Thymus (tissue), 11 donors: ENCODE measurements around the gene ANGPT4. TPM values are rescaled to one million over a fixed set of nuclear protein-coding genes. Genes with fewer than 3 reads are reported as not detected.
"Not testable (repeated sequence)": the region's sequence is repeated elsewhere in the genome, so short reads cannot be mapped to it uniquely, and the experiment has no call there.

Experiments used
- DNase-seq, 9 donors: peaks; one replicate each; pipeline ENCODE4 v3.0.0-alpha.2; 2013; ENCODE audit warnings: low spot score in 9 of 9, low read depth in 6 of 9, missing footprints in 1 of 9
- H3K27ac ChIP-seq, 2 donors: one replicate each; pipeline ENCODE4 v1.5.1; 2013; ENCODE audit warnings: control low read depth in 1 of 2, low read depth in 1 of 2, low read length in 1 of 2, mild to moderate bottlenecking in 1 of 2, moderate library complexity in 1 of 2
- H3K27me3 ChIP-seq, 2 donors: one replicate each; pipeline ENCODE4 v1.5.1; 2013; ENCODE audit warnings: low read length in 1 of 2; ENCODE audit not compliant: control insufficient read depth in 2 of 2, insufficient read depth in 1 of 2
- H3K36me3 ChIP-seq, 2 donors: one replicate each; pipeline ENCODE4 v1.5.1; 2013; ENCODE audit warnings: low read length in 1 of 2, mild to moderate bottlenecking in 1 of 2, moderate library complexity in 1 of 2; ENCODE audit not compliant: control insufficient read depth in 2 of 2, insufficient read depth in 2 of 2
- H3K4me1 ChIP-seq, 2 donors: one replicate each; pipeline ENCODE4 v1.5.1; 2013; ENCODE audit warnings: low read length in 2 of 2; ENCODE audit not compliant: control insufficient read depth in 2 of 2, insufficient read depth in 2 of 2
- H3K4me3 ChIP-seq, 2 donors: one replicate each; pipeline ENCODE4 v1.5.1; 2013; ENCODE audit warnings: low read length in 2 of 2, control low read depth in 1 of 2, mild to moderate bottlenecking in 1 of 2
- H3K9me3 ChIP-seq, 2 donors: one replicate each; pipeline ENCODE4 v1.5.1; 2013; ENCODE audit warnings: low read length in 1 of 2, mild to moderate bottlenecking in 1 of 2; ENCODE audit not compliant: control insufficient read depth in 2 of 2, insufficient read depth in 1 of 2
- WGBS: extraction: QIAGEN DNeasy Blood & Tissue Kit; methylation state at CpG from one replicate; pipeline ENCODE4 v1.1.7; 2013; 5-methylcytosine and 5-hydroxymethylcytosine counted together
- polyA plus RNA-seq: library from polyadenylated mRNA; stranded (reverse); fragments of 200-250 nt; gene quantifications from one replicate; pipeline ENCODE4 v1.2.3, GENCODE V29; 2013
- total RNA-seq: library from RNA; stranded (reverse); fragments of 120-200 nt; gene quantifications from one replicate; pipeline ENCODE4 v1.2.4, GENCODE V29; 2013
- donor health status: healthy.

Gene ANGPT4
- total and polyA plus RNA-seq, 2 donors = under 0.01 to 0.34 TPM

DNA sequence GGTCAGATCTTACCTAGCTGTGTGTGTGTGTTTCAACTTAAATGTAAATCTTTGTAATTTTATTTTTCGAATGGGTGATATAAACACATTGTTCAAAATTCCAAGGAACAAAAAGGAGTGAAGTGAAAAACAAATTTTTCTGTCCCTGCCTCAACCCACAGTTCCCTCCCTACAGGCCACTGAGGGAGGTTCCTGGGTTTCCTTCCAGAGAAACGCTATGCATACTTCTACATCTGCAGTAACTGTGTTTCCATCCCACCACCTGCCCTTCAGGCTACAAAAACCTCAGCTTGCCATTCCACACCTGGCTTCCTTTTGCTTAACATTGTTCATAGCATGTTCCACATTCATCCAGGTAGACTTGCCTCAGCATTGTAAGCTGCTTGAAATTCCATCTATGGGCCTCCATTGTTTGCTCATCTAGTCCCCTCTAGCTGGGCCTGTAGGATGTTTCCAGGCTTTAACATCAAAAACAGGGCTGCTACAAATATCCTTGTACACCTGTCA, 12.0 kb downstream of the ANGPT4 start:
- WGBS = 94% methylated on average over 2 of the region's 2 CpGs
- Histone ChIP-seq H3K27ac (no peak overlapping the region), H3K4me1 (no peaks in the 10 kb centered on the region), H3K27me3 (no peaks in the 10 kb centered on the region), H3K36me3 (no peaks in the 10 kb centered on the region), H3K4me3 (no peak overlapping the region), H3K9me3 (no peaks in the 10 kb centered on the region)
- DNase-seq = no peak

GRCh38 chr20:897436-897835, 18.7 kb downstream of the ANGPT4 start:
- not testable (repeated sequence) for H3K36me3 ChIP-seq, DNase-seq, H3K4me3 ChIP-seq, H3K9me3 ChIP-seq, H3K27me3 ChIP-seq, H3K27ac ChIP-seq, H3K4me1 ChIP-seq
- 89% methylated on average over 6 of the region's 6 CpGs for WGBS

DNA sequence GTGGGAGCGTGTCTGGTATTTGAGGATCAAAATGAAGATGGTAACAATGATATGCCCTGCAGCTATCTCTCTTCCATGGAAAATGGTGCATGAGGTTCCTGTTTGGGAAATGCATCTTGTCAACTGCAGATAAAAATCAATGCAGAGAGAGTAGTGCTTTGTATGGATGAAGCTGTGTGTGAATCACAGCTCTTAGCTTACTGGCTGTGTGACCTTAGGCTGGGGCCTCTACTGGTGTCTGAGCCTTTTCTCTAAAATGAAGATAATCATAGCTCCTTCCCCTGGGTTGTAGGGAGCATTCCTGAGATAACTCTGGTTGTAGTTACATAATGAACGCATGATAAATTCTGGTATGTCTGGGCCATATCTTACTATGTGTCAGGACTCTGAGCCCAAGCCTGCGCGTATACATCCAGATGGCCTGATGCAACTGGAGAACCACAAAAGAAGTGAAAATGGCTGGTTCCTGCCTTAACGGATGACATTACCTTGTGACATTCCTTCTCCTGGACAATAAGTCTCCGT, 19.6 kb downstream of the ANGPT4 start:
- Histone ChIP-seq H3K27me3 (no peaks in the 10 kb centered on the region), H3K36me3 (no peaks in the 10 kb centered on the region), H3K4me3 (no peak overlapping the region), H3K9me3 (no peaks in the 10 kb centered on the region), H3K27ac (no peak overlapping the region), H3K4me1 (no peaks in the 10 kb centered on the region)
- WGBS = 97% methylated on average over 6 of the region's 6 CpGs
- DNase-seq = no peak

DNA sequence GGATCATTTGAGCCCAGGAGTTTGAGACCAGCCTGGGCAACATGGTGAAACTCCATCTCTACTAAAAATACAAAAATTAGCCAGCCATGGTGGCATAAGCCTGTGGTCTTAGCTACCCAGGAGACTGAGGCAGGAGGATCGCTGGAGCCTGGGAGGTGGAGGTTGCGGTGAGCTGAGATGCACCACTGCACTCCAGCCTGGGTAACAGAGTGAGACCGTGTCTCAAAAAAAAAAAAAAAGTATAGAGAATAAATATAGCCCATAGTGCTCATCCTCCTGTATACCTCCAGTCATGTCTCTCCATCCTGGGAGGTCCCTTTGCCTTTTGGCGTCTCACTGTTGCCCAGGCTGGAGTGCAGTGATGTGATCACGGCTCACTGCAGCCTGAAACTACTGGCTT, 23.8 kb downstream of the ANGPT4 start:
- H3K27me3 ChIP-seq, DNase-seq, H3K36me3 ChIP-seq, H3K27ac ChIP-seq, H3K4me1 ChIP-seq, H3K4me3 ChIP-seq, H3K9me3 ChIP-seq: not testable (repeated sequence)
- 94% methylated on average over 5 of the region's 5 CpGs for WGBS

- no peak for DNase-seq
- 96% methylated on average over 4 of the region's 4 CpGs for WGBS
These were observed 24.4 kb downstream of the ANGPT4 start for GRCh38 chr20:891706-892080.

DNA sequence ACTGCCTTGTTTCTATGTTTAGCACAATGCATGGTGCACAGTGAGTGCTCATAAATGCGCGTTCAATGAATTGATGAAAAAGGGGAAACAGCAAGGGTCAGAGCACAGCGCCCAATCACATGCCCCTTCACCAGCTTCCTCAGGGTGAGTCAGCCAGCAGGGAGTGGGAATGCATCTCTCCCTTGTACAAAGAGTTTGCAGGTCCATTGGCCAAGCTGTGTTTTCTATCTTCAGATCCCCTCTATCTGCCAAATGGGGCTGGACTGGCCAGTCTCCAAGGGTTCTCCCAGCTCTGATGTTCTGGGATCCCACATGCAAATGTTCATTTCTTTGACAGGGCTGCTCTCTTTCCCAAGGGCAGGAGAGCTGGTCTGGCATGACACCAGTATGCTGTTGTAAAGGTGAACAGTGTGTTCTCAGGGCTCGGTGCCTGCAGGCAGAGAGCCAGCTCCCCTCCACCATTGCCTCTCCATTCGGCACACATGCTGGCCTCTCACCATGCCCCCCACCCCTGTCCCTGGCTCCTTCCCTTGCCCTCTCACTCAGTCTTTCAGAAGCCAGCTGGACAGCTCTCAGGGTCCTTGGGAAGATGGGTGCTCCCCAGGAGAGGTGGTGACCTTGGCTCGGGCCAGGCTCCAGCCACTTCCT, 25.0 kb downstream of the ANGPT4 start:
- Histone ChIP-seq H3K4me3 (no peak overlapping the region), H3K36me3 (no peaks in the 10 kb centered on the region), H3K27ac (no peak overlapping the region), H3K4me1 (no peaks in the 10 kb centered on the region), H3K9me3 (no peaks in the 10 kb centered on the region), H3K27me3 (peaks cover 0 to 2% of the 10 kb centered on the region in 2 donors)
- no peak for DNase-seq
- 65% methylated on average over 6 of the region's 6 CpGs for WGBS

More at GRCh38 chr20:891706-892080, 24.4 kb downstream of the ANGPT4 start:
- Histone ChIP-seq H3K4me1 (no peaks in the 10 kb centered on the region), H3K4me3 (no peak overlapping the region), H3K27ac (no peak overlapping the region), H3K27me3 (peaks cover 0 to 2% of the 10 kb centered on the region in 2 donors), H3K9me3 (no peaks in the 10 kb centered on the region), H3K36me3 (no peaks in the 10 kb centered on the region)

- Histone ChIP-seq H3K4me3 (no peak overlapping the region), H3K9me3 (no peaks in the 10 kb centered on the region), H3K4me1 (no peaks in the 10 kb centered on the region), H3K27ac (no peak overlapping the region), H3K27me3 (peaks cover 0 to 4% of the 10 kb centered on the region in 2 donors), H3K36me3 (no peaks in the 10 kb centered on the region)
- no peak for DNase-seq
- WGBS = 93% methylated on average over 6 of the region's 6 CpGs
These were observed 25.5 kb downstream of the ANGPT4 start for GRCh38 chr20:890666-891057.

GRCh38 chr20:889932-890463, 26.1 kb downstream of the ANGPT4 start:
- Histone ChIP-seq H3K27ac (no peak overlapping the region), H3K4me3 (no peak overlapping the region), H3K4me1 (no peaks in the 10 kb centered on the region), H3K9me3 (no peaks in the 10 kb centered on the region), H3K27me3 (peaks cover 5 to 11% of the 10 kb centered on the region in 2 donors), H3K36me3 (no peaks in the 10 kb centered on the region)
- 95% methylated on average over 10 of the region's 10 CpGs for WGBS
- DNase-seq = no peak

- no peak overlapping the region for H3K4me3 ChIP-seq
- H3K36me3 ChIP-seq = no peaks in the 10 kb centered on the region
- H3K27ac ChIP-seq = no peak overlapping the region
- DNase-seq = no peak
- no peaks in the 10 kb centered on the region for H3K9me3 ChIP-seq
- H3K4me1 ChIP-seq = no peaks in the 10 kb centered on the region
- peaks cover 5 to 20% of the 10 kb centered on the region in 2 donors for H3K27me3 ChIP-seq
- 95% methylated on average over 5 of the region's 5 CpGs for WGBS
These were observed 27.0 kb downstream of the ANGPT4 start for GRCh38 chr20:889106-889505.
